Rectal smooth muscle tissue (tissue), 1 donor: ENCODE results near the gene LTF.

Experiments
- H3K27ac ChIP-seq: one replicate; pipeline ENCODE4 v1.7.0; 2013; ENCODE audit warnings: low read depth, low read length, inconsistent platforms
- H3K27me3 ChIP-seq: one replicate; pipeline ENCODE4 v1.7.0; 2013; ENCODE audit warnings: low read length; ENCODE audit not compliant: control insufficient read depth, insufficient read depth
- H3K36me3 ChIP-seq: one replicate; pipeline ENCODE4 v1.7.0; 2013; ENCODE audit warnings: low read length; ENCODE audit not compliant: control insufficient read depth, insufficient read depth
- H3K4me1 ChIP-seq: one replicate; pipeline ENCODE4 v1.7.0; 2013; ENCODE audit warnings: low read length; ENCODE audit not compliant: control insufficient read depth, insufficient read depth
- H3K4me3 ChIP-seq: one replicate; pipeline ENCODE4 v1.7.0; 2013; ENCODE audit warnings: low read length
- H3K9ac ChIP-seq: one replicate; pipeline ENCODE4 v1.7.0; 2013; ENCODE audit warnings: low read length

The LTF gene

GRCh38 chr3:46484911-46485778 lies 20.4 kb upstream of the LTF start:
- Histone ChIP-seq H3K9ac (no peak overlapping the region), H3K4me1 (no peaks in the 10 kb centered on the region), H3K27me3 (no peaks in the 10 kb centered on the region), H3K4me3 (no peak overlapping the region), H3K27ac (no peak overlapping the region), H3K36me3 (no peaks in the 10 kb centered on the region)

GRCh38 chr3:46484388-46484787 lies 19.7 kb upstream of the LTF start:
- H3K27me3 ChIP-seq: no peaks in the 10 kb centered on the region
- no peaks in the 10 kb centered on the region for H3K36me3 ChIP-seq
- no peak overlapping the region for H3K27ac ChIP-seq
- H3K4me3 ChIP-seq: no peak overlapping the region
- H3K9ac ChIP-seq: no peak overlapping the region
- H3K4me1 ChIP-seq: no peaks in the 10 kb centered on the region

- Histone ChIP-seq H3K27ac (no peak overlapping the region), H3K9ac (no peak overlapping the region), H3K27me3 (no peaks in the 10 kb centered on the region), H3K4me1 (no peaks in the 10 kb centered on the region), H3K36me3 (no peaks in the 10 kb centered on the region), H3K4me3 (no peak overlapping the region)
Measured at GRCh38 chr3:46483825-46484224, 19.1 kb upstream of the LTF start.

GRCh38 chr3:46482632-46483350 lies 18.1 kb upstream of the LTF start:
- Histone ChIP-seq H3K4me3 (no peak overlapping the region), H3K27me3 (no peaks in the 10 kb centered on the region), H3K27ac (no peak overlapping the region), H3K4me1 (no peaks in the 10 kb centered on the region), H3K36me3 (no peaks in the 10 kb centered on the region), H3K9ac (no peak overlapping the region)

- no peaks in the 10 kb centered on the region for H3K36me3 ChIP-seq
- no peaks in the 10 kb centered on the region for H3K4me1 ChIP-seq
- H3K4me3 ChIP-seq: no peak overlapping the region
- H3K27me3 ChIP-seq: no peaks in the 10 kb centered on the region
- H3K9ac ChIP-seq: no peak overlapping the region
- no peak overlapping the region for H3K27ac ChIP-seq
Measured at GRCh38 chr3:46481636-46482035, 16.9 kb upstream of the LTF start.

GRCh38 chr3:46480491-46481195 lies 15.9 kb upstream of the LTF start:
- Histone ChIP-seq H3K27me3 (no peaks in the 10 kb centered on the region), H3K27ac (no peak overlapping the region), H3K9ac (no peak overlapping the region)

GRCh38 chr3:46479696-46480095 lies 15.0 kb upstream of the LTF start:
- H3K27me3 ChIP-seq: no peaks in the 10 kb centered on the region
- H3K27ac ChIP-seq: no peak overlapping the region
- no peak overlapping the region for H3K4me3 ChIP-seq
- no peaks in the 10 kb centered on the region for H3K36me3 ChIP-seq
- H3K9ac ChIP-seq: no peak overlapping the region
- H3K4me1 ChIP-seq: no peaks in the 10 kb centered on the region

More at GRCh38 chr3:46480491-46481195, 15.9 kb upstream of the LTF start:
- Histone ChIP-seq H3K4me3 (no peak overlapping the region), H3K36me3 (no peaks in the 10 kb centered on the region), H3K4me1 (no peaks in the 10 kb centered on the region)

- H3K4me3 ChIP-seq: no peak overlapping the region
Measured at GRCh38 chr3:46479021-46479420, 14.3 kb upstream of the LTF start.

GRCh38 chr3:46478341-46478740 lies 13.6 kb upstream of the LTF start:
- Histone ChIP-seq H3K36me3 (no peaks in the 10 kb centered on the region), H3K9ac (no peak overlapping the region), H3K4me1 (no peaks in the 10 kb centered on the region), H3K4me3 (no peak overlapping the region), H3K27ac (no peak overlapping the region), H3K27me3 (no peaks in the 10 kb centered on the region)

More at GRCh38 chr3:46479021-46479420, 14.3 kb upstream of the LTF start:
- H3K4me1 ChIP-seq: no peaks in the 10 kb centered on the region
- no peak overlapping the region for H3K9ac ChIP-seq
- no peak overlapping the region for H3K27ac ChIP-seq
- no peaks in the 10 kb centered on the region for H3K27me3 ChIP-seq
- H3K36me3 ChIP-seq: no peaks in the 10 kb centered on the region

- H3K36me3 ChIP-seq: no peaks in the 10 kb centered on the region
- H3K27ac ChIP-seq: no peak overlapping the region
- H3K4me3 ChIP-seq: no peak overlapping the region
- H3K27me3 ChIP-seq: no peaks in the 10 kb centered on the region
- H3K4me1 ChIP-seq: no peaks in the 10 kb centered on the region
- no peak overlapping the region for H3K9ac ChIP-seq
Measured at GRCh38 chr3:46477756-46478155, 13.1 kb upstream of the LTF start.

- Histone ChIP-seq H3K27me3 (no peaks in the 10 kb centered on the region), H3K4me3 (no peak overlapping the region), H3K27ac (no peak overlapping the region), H3K36me3 (no peaks in the 10 kb centered on the region), H3K9ac (no peak overlapping the region), H3K4me1 (no peaks in the 10 kb centered on the region)
Measured at GRCh38 chr3:46477145-46477544, 12.4 kb upstream of the LTF start.

- no peak overlapping the region for H3K9ac ChIP-seq
- H3K4me1 ChIP-seq: no peaks in the 10 kb centered on the region
- H3K36me3 ChIP-seq: no peaks in the 10 kb centered on the region
- no peaks in the 10 kb centered on the region for H3K27me3 ChIP-seq
- H3K27ac ChIP-seq: no peak overlapping the region
- H3K4me3 ChIP-seq: no peak overlapping the region
Measured at GRCh38 chr3:46472736-46473135, 8.0 kb upstream of the LTF start.
